Suprapubic skin (tissue), 3 donors: ENCODE measurements around the gene MSANTD3.

ENCODE experiments used
- CTCF ChIP-seq, 2 donors: fragments of 200-600 bp in 1 of 2; fragments of 450-650 bp in 1 of 2; sonication (generic) in 1 of 2; IDR thresholded peaks; one replicate each; pipeline ENCODE4 v1.5.1; 2016 to 2019; ENCODE audit warnings: antibody characterized with exemption in 2 of 2, mild to moderate bottlenecking in 1 of 2, moderate library complexity in 1 of 2
- POLR2A ChIP-seq, 2 donors: fragments of 450-650 bp; IDR thresholded peaks; one replicate each; pipeline ENCODE4 v1.6.1; 2017; ENCODE audit warnings: antibody characterized with exemption in 2 of 2, mild to moderate bottlenecking in 2 of 2, moderate library complexity in 2 of 2

GRCh38 chr9:100457517-100457916 is 30.6 kb downstream of the MSANTD3 start:
- TF ChIP-seq CTCF (IDR thresholded peaks at IDR 0.05), result no peak
- TF ChIP-seq POLR2A (IDR thresholded peaks at IDR 0.05), result no peak
